K562 (cell line): Measurements from ENCODE around the gene WDR1. TPM values are rescaled to one million over a fixed set of nuclear protein-coding genes. Genes with fewer than 3 reads are reported as not detected.

Experiments used
- CREBBP ChIP-seq: IDR thresholded peaks from one replicate; pipeline ENCODE4 v1.6.1; 2012; ENCODE audit warnings: low read depth, mild to moderate bottlenecking, control low read depth, inconsistent platforms, low read length
- TAF9B ChIP-seq: fragments of 450-650 bp; IDR thresholded peaks from 2 replicates; pipeline ENCODE4 v1.6.1; 2018; ENCODE audit warnings: mild to moderate bottlenecking; ENCODE audit not compliant: partially characterized antibody
- ZNF324 ChIP-seq: fragments of 250-450 bp; sonication (Bioruptor Pico); IDR thresholded peaks from 2 replicates; pipeline ENCODE4 v1.4.0; 2020; ENCODE audit warnings: mild to moderate bottlenecking
- polyA plus RNA-seq, 8 experiments: library from polyadenylated mRNA; depleted of rRNA in 4 of 8; stranded (reverse) in 5 of 8; unstranded in 3 of 8; fragments of >200 nt; fragmentation: Nextera tagmentation in 2 of 8; fragmentation: Illumina TruSeq in 1 of 8; extraction: Ambion mirVana in 2 of 8; extraction: Trizol in 1 of 8; gene quantifications; 2 replicates each; pipeline versions ENCODE4 v1.2.1 to v1.2.3, GENCODE V29; 2011 to 2014; ENCODE audit warnings: inconsistent platforms in 1 of 8, missing spikeins in 1 of 8
- total RNA-seq, 7 experiments: library from RNA; depleted of rRNA in 6 of 7; stranded (reverse); fragments of >200 nt in 6 of 7; fragmentation: Illumina TruSeq in 2 of 7; extraction: Trizol in 2 of 7; gene quantifications; 2 replicates each; pipeline versions ENCODE4 v1.2.1 to v1.2.3, GENCODE V29; 2011 to 2021; ENCODE audit warnings: low replicate concordance in 1 of 7
- TF ChIP-seq, protein P1 (sequence below): fragments of 450-650 bp; IDR thresholded peaks from 2 replicates; pipeline ENCODE4 v1.6.1; 2016; ENCODE audit warnings: mild to moderate bottlenecking, moderate library complexity

The WDR1 gene
- total and polyA plus RNA-seq, 9 of the 15 experiments (the other 6 are each of a cell fraction or from before 2014, with no cell fraction given): 16.1 to 213 (median 125) TPM

DNA sequence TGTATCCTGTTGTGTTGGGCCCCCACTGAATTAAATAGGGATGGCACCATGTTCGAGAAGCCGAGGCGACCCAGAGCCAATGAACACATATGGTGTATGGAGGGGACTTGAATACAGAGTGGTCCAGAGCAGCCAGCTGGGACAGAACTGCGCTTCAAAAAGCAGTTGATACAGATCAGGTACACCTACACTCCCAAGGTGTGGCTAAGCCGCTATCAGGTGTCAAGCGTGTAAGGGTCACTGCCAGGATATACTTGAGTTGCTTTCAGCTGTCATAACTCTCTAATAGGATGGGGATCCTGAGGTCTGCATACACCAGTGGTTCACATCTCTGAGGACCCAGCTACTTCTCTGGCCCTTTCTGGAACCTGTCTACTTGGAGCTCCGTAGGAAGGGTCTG, 3.2 kb upstream of the WDR1 start (continued):
- TF ChIP-seq, protein P1, sequence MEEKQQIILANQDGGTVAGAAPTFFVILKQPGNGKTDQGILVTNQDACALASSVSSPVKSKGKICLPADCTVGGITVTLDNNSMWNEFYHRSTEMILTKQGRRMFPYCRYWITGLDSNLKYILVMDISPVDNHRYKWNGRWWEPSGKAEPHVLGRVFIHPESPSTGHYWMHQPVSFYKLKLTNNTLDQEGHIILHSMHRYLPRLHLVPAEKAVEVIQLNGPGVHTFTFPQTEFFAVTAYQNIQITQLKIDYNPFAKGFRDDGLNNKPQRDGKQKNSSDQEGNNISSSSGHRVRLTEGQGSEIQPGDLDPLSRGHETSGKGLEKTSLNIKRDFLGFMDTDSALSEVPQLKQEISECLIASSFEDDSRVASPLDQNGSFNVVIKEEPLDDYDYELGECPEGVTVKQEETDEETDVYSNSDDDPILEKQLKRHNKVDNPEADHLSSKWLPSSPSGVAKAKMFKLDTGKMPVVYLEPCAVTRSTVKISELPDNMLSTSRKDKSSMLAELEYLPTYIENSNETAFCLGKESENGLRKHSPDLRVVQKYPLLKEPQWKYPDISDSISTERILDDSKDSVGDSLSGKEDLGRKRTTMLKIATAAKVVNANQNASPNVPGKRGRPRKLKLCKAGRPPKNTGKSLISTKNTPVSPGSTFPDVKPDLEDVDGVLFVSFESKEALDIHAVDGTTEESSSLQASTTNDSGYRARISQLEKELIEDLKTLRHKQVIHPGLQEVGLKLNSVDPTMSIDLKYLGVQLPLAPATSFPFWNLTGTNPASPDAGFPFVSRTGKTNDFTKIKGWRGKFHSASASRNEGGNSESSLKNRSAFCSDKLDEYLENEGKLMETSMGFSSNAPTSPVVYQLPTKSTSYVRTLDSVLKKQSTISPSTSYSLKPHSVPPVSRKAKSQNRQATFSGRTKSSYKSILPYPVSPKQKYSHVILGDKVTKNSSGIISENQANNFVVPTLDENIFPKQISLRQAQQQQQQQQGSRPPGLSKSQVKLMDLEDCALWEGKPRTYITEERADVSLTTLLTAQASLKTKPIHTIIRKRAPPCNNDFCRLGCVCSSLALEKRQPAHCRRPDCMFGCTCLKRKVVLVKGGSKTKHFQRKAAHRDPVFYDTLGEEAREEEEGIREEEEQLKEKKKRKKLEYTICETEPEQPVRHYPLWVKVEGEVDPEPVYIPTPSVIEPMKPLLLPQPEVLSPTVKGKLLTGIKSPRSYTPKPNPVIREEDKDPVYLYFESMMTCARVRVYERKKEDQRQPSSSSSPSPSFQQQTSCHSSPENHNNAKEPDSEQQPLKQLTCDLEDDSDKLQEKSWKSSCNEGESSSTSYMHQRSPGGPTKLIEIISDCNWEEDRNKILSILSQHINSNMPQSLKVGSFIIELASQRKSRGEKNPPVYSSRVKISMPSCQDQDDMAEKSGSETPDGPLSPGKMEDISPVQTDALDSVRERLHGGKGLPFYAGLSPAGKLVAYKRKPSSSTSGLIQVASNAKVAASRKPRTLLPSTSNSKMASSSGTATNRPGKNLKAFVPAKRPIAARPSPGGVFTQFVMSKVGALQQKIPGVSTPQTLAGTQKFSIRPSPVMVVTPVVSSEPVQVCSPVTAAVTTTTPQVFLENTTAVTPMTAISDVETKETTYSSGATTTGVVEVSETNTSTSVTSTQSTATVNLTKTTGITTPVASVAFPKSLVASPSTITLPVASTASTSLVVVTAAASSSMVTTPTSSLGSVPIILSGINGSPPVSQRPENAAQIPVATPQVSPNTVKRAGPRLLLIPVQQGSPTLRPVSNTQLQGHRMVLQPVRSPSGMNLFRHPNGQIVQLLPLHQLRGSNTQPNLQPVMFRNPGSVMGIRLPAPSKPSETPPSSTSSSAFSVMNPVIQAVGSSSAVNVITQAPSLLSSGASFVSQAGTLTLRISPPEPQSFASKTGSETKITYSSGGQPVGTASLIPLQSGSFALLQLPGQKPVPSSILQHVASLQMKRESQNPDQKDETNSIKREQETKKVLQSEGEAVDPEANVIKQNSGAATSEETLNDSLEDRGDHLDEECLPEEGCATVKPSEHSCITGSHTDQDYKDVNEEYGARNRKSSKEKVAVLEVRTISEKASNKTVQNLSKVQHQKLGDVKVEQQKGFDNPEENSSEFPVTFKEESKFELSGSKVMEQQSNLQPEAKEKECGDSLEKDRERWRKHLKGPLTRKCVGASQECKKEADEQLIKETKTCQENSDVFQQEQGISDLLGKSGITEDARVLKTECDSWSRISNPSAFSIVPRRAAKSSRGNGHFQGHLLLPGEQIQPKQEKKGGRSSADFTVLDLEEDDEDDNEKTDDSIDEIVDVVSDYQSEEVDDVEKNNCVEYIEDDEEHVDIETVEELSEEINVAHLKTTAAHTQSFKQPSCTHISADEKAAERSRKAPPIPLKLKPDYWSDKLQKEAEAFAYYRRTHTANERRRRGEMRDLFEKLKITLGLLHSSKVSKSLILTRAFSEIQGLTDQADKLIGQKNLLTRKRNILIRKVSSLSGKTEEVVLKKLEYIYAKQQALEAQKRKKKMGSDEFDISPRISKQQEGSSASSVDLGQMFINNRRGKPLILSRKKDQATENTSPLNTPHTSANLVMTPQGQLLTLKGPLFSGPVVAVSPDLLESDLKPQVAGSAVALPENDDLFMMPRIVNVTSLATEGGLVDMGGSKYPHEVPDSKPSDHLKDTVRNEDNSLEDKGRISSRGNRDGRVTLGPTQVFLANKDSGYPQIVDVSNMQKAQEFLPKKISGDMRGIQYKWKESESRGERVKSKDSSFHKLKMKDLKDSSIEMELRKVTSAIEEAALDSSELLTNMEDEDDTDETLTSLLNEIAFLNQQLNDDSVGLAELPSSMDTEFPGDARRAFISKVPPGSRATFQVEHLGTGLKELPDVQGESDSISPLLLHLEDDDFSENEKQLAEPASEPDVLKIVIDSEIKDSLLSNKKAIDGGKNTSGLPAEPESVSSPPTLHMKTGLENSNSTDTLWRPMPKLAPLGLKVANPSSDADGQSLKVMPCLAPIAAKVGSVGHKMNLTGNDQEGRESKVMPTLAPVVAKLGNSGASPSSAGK: no peak
- TF ChIP-seq CREBBP (no peak), TAF9B (no peak), ZNF324 (CRISPR knock-in tag) (no peak)
